HG02885 (cell line): ENCODE data around the gene C1QTNF8.

Experiments used
- ATAC-seq: cut with Tn5 transposase; IDR thresholded peaks from one replicate; pipeline ENCODE4 v1.9.1; 2021; ENCODE audit warnings: mild to moderate bottlenecking; ENCODE audit not compliant: unreplicated experiment, poor library complexity

The C1QTNF8 gene, protein sequence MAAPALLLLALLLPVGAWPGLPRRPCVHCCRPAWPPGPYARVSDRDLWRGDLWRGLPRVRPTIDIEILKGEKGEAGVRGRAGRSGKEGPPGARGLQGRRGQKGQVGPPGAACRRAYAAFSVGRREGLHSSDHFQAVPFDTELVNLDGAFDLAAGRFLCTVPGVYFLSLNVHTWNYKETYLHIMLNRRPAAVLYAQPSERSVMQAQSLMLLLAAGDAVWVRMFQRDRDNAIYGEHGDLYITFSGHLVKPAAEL

GRCh38 chr16:1096169-1097082, at the start of gene C1QTNF8:
Gene C1QTNF8, minus strand, starts transcription at chr16:1096244. Its CDS starts 1,322 bp downstream, at chr16:1094922.
- ATAC-seq: no peak

GRCh38 chr16:1145383-1146100, 49.5 kb upstream of the C1QTNF8 start:
- no peak for ATAC-seq

DNA sequence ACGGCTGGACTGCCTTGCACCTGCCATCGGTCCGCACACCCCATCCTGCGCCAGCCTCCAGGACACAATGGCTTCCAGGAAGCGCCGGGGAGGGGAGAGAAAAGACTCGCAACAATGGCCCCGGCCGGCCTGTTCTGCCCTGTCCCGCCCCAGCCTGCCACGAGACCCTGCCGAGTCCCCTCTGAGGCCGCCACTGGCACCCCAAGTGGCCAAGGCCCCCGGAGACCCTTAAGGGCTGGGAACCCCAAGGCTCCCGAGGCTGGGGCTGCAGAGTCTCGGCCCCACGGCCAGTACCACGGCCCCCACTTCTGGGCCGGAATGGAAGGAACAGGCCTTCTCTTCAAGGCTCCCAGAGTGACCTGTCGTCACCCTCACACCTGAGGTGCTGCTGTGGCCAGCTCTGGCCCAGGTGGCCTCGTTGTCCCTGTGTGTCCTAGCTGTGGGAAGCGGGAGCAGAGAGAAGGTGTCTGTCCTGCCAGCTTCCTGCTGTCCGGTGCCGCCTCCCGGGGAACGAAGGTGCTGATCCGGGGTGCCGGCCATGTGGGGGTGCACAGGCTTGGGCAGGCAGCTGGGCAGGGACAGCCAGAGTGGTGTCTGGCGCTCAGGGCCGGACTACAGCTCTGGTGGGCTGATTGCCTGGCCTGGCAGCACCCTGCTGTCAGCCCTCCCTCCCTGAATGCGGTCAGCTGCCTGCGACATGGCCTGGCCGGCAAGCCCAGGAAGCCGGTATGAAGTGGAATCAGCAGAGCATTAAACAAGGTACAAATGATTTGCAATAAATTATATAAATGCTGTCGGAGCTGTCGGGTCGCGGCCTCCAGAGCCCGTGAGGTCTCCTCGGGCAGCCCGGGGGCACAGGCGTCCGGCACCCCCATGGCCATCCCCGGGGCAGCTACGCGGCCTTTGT, 48.7 kb upstream of the C1QTNF8 start:
- ATAC-seq: no peak

GRCh38 chr16:1143761-1144450, 47.9 kb upstream of the C1QTNF8 start:
- no peak for ATAC-seq

DNA sequence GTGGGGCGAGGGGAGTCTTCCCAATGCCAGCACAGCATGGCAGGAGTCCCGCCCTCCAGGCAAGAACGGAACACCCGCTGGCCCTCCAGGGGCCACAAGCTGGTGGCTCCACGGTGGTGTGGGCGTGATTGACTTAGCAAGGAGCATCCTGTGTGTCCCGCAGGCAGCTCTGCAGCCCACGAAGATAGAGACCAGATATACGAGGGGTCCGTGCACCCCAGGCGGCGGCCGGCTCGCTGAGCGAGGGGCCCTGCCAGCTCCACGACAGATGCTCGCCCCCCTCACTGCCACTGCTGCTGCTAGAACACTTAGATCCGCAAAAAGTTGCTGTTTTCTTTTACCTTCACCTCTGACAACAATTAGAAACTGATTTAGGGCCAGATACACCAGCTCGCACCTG, 46.9 kb upstream of the C1QTNF8 start:
- ATAC-seq: no peak

DNA sequence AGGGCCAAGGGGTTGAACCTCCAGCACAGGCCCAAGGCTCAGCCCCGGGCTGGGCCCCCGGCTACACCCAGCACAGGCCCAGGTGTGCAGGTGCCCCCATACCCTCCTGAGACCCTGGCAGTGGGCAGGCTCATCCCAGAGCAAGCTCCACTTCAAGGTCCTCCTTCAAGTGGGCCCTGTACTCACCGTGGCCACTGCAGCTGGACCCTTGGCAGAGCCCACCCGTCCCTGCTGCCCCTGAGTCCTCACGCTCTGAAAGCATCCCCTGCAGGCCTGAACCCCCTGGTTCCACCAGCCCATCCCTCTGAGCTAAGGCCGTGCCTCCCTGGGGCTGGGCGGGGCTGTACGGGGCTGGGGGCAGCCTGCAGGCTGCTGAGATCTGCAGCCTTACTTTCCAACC, 45.7 kb upstream of the C1QTNF8 start:
- ATAC-seq: no peak

DNA sequence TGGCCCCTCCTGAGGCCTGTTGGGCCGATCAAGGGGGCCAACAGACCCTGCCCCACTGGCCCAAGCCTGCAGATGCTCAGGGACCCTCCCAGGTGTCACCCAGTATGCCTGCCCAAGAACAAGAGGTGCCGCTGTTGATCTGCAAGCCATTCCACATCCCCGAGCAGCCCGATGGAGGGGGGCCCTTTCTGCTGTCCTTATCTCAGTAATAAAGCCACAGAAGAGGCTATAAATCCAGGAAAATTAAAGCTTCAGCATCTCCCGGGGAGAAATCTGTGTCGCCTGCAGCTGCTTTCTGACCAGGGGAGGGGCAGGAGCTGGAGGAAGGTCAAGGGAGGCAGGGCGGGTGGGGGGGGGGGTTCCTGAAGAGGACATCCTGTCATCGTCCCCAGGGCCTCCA, 45.1 kb upstream of the C1QTNF8 start:
- ATAC-seq: no peak

DNA sequence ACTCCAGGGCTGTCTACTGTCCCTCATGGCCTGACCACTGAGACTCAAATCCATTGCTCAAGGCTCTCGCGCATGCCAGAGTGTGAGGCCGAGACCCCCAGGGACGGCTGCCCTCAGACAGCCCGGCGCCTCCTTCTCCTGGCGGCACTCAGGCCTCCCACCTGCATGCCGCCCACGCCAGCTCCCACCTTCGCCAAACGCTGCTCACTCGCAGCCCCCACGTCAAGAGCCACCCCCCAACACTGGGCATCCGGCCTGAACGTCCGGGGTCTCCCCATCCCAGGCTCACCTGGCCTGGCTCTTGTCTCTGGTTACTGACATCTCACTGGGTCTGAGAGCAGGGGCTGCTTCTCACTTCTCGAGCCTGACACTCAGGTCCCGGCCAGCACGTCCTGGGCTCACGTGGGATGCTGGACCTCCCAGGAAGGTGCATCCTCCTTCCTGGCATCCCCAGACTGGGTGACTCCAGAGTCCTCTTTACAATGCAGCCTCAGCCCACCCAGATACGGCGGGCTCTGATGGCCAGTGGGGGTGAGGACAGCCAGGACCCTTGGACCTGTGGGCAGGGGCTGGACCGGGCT, 44.6 kb upstream of the C1QTNF8 start:
- ATAC-seq: no peak

GRCh38 chr16:1137604-1138003, 41.6 kb upstream of the C1QTNF8 start:
- no peak for ATAC-seq

GRCh38 chr16:1135459-1135825, 39.4 kb upstream of the C1QTNF8 start:
- ATAC-seq: no peak

DNA sequence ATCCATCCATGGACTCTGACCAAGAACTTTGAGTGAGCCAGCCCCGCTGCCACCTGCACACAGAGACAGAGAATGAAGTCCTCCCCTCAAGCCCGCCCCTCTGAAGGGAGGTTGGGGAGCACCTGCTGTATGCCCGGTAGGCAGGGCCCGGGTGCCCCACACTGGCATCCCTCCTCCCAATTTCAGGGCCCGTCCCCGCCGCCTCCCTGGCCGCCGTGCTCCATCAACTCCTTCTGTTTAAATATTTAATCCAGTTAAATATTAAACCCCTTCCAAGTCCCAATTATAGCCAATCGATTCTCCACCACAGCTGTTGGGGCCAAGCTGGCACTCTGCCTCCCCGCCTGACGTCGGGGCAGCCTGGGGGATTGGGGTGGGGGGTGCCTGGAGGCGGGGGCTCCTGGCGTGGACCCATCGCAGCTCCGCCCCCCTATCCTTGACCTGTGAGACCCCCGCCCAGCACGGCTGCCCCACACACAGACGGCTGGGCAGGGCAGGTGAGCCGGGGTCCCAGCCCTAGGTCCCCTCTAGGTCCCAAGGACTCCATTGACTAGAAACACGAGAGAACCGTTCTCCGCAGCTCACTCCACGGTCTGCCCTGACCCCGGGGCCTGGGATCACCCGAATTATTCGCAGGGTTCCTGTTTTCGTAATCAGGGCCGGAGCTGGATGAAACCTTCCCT, 38.9 kb upstream of the C1QTNF8 start:
- no peak for ATAC-seq

DNA sequence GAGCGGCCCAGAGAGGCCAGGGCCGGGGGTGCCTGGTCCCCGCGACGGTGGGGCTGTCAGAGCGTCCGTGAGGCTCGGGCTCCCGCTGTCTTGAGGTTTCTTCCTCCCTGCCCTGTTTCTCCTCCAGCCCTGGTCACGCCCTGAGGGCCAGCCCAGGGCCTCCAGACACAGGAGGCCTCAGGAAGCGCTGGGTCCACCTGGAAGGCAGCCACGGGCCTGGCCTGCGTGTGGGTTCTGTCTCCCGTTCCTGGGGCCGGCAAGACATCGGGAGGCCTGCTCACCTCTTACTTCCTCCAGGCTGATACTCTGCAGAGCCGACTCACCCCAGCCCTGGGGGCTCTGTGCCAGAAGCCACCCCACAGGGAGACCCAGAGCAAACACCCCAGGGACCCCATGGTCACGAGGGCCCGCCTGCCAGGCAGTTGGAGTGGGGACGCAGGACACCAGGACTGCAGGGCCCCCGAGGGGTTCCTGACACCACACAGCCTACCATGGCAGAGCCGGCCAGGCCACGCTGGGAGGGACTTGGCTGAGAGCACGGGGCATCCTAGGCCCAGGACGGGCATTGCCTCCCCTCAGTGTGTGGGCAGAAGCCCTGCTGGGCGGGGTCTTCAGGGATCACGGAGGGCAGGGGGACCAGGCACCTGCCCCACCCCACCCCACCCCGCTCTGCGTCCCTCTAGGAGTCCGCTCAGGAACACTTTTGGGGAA, 37.9 kb upstream of the C1QTNF8 start:
- ATAC-seq: no peak

DNA sequence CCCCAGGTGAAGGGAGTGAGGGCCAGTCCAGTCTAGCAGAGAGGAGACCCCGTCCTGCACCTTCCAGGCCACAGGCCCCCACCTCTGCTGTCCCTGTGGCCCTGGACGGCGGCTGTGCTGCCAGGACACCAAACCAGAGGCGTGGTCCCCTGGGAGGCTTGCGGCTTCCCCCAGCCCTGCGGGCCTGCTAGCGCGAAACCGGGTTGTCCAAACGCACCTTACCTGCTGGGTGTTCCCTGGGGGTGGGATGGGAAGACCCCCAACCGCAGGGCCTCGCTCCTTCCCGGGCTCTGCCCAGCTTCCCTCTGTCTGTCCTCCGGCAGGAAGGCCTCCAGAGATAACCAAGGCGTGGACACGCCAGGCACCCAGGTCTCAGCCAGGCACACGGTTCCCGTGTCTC, 37.2 kb upstream of the C1QTNF8 start:
- no peak for ATAC-seq

- no peak for ATAC-seq
Measured at GRCh38 chr16:1132431-1132830, 36.4 kb upstream of the C1QTNF8 start.

DNA sequence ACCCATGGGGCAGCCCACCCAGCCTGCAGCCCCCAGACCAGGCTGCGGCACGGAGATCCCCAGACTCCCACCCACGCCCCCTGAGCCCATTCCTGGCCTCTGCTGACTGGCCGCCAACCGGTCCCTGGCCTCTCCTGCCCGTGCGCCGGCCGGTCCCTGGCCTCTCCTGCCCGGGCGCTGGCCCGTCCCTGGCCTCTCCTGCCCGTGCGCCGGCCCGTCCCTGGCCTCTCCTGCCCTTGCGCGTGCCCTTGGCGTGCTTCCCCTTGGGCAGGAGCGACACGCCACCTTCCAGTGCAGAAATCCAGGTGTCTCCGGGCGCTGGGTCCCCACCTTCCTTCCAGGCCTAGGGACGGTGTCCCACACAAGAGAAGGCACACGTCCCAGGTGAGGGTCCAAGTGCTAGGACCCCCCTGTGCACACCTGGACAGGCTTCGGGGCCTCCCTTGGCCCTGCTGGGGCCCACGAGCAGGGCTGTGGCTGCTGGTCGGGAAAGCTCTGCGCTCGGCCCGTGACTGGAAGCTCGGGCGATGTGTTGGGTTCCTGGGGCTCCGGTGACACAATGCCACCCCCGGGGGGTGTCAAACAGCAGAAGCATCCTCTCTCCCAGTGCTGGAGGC, 35.4 kb upstream of the C1QTNF8 start:
- ATAC-seq: no peak

DNA sequence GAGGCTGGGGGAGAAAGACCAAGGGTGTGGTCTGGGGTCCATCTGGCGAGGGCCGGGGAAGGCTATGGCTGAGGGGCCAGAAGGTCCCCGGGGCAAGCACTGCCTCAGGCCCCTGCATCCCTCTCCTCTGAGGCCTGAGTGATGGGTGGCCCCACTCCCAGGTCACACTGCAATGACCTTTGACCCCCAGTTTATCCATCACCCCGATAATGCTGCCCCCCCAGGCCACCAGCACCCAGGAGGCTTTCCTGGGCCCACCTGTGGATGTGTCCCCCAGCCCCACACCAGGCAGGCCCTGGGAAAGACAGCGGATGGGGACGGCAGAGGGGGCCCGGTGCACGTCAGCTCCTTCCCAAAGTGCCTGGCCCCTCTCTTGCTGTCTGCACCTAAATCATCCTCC, 34.3 kb upstream of the C1QTNF8 start:
- ATAC-seq: no peak

DNA sequence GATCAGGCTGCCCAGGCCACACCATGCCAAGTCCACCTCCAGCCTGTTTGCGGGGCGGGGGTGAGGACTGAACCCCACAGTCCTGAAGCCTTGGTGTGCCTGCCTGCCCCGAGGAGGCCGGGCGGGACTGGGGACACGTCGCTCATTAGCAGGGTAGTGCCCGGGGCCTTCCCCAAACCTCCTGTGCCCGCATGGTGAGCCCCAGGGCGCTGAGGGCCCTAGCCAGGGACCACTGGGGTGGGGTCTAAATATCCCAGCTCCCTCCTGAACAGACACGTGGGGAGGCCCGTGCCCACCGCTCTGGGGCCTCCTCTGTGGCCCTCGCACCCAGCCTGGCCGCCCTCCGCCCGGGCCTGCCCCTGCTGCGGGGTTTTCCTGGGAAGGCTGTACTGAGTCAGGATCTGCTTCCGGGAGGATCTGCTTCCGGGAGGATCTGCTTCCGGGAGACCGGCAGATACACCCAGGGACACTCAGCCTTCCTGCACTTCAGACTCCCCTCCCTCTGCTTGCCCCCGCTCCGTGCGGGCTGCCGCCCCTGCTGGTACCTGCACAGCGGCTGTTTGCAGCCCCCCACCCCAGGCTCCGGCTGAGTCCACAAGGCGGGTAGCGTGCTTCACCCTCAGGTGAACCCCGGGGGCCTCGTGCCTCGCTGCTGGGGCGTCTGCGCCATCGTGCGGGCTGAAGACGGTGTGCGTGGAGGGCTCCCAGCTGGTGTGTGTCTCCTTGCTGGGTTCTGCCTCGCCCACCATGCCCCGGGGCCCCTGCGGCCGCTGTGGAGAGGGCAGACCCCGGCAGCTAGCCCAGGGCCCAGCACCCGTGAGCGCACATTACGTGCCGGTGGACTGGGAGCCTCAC, 33.3 kb upstream of the C1QTNF8 start:
- no peak for ATAC-seq
